AG04449 (cell line): ENCODE measurements around the gene DYNLT1.
"Not testable (repeated sequence)": the region's sequence is repeated elsewhere in the genome, so short reads cannot be mapped to it uniquely, and the experiment has no call there.

Experiments used
- CTCF ChIA-PET: fragments of 350-600 bp; formaldehyde crosslinking; extraction: SDS; loops from one replicate; lab custom pipeline; 2021; ENCODE audit warnings: antibody characterized with exemption; lab: Yijun Ruan, JAX
- POLR2A ChIA-PET: fragments of 400-600, 350-600 bp; formaldehyde crosslinking; extraction: SDS; loops from one replicate; lab custom pipeline; 2020; ENCODE audit warnings: antibody characterized with exemption, inconsistent platforms; lab: Yijun Ruan, JAX
- DNase-seq: peaks from one replicate; pipeline ENCODE4 v3.0.0-alpha.2; 2010; ENCODE audit warnings: low read depth, low spot score
- H3K4me3 ChIP-seq: 2 replicates; pipeline ENCODE4 v1.5.1; 2011; ENCODE audit warnings: low read depth, mild to moderate bottlenecking, control low read depth, low read length
- TF ChIP-seq, protein P1 (sequence below): IDR thresholded peaks from one replicate; pipeline ENCODE4 v1.5.1; 2011; ENCODE audit warnings: mild to moderate bottlenecking, moderate library complexity, low read length, control low read depth, inconsistent platforms; ENCODE audit not compliant: insufficient read depth; ENCODE audit errors: missing control alignments

The DYNLT1 gene

DNA sequence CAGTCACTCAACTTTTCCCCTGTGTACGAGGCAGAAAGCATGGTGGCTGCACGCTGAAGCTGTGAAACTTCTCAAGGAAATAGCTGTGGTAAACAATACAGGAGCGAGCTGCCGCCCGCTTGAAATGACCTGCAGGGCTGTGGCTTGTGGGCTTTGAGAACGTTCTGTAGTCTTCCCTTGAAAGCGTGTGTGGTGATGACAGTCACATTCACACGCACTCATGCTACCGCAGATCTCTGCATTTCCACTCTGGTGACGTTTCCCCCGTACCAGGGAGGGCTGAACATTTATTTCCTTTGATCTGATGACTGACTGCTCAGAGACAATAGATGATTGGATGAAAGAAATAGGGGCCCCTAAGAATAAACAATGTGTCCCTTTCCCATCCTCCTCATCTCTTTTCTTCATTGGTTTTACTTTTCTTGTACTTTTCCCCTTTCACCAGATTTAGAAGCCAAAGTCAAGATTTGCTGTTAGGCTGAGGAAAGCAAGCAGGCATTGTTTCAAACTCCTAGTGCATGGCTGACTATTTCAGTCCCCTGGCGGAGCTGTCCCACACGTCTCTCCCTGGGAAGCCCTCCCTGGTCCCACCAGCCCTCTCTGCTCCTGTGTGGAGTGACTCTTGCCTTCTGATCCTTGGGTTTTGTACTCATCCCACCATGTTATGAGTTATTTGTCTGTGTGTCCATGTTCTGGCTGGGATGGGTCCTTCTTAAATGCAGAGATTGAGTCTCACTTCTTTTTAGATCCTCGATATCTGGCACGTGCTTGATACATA is 9.2 kb upstream of the DYNLT1 start:
- TF ChIP-seq, protein P1, sequence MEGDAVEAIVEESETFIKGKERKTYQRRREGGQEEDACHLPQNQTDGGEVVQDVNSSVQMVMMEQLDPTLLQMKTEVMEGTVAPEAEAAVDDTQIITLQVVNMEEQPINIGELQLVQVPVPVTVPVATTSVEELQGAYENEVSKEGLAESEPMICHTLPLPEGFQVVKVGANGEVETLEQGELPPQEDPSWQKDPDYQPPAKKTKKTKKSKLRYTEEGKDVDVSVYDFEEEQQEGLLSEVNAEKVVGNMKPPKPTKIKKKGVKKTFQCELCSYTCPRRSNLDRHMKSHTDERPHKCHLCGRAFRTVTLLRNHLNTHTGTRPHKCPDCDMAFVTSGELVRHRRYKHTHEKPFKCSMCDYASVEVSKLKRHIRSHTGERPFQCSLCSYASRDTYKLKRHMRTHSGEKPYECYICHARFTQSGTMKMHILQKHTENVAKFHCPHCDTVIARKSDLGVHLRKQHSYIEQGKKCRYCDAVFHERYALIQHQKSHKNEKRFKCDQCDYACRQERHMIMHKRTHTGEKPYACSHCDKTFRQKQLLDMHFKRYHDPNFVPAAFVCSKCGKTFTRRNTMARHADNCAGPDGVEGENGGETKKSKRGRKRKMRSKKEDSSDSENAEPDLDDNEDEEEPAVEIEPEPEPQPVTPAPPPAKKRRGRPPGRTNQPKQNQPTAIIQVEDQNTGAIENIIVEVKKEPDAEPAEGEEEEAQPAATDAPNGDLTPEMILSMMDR = no peak
- no peak overlapping the region for H3K4me3 ChIP-seq
- no peak for DNase-seq
- CTCF ChIA-PET = interaction anchor here (2.5 kb wide), 1 partner anchor 37 kb away, joined by 20 read pairs; no protein-coding TSS in a partner anchor
- POLR2A ChIA-PET = no interaction called here

DNA sequence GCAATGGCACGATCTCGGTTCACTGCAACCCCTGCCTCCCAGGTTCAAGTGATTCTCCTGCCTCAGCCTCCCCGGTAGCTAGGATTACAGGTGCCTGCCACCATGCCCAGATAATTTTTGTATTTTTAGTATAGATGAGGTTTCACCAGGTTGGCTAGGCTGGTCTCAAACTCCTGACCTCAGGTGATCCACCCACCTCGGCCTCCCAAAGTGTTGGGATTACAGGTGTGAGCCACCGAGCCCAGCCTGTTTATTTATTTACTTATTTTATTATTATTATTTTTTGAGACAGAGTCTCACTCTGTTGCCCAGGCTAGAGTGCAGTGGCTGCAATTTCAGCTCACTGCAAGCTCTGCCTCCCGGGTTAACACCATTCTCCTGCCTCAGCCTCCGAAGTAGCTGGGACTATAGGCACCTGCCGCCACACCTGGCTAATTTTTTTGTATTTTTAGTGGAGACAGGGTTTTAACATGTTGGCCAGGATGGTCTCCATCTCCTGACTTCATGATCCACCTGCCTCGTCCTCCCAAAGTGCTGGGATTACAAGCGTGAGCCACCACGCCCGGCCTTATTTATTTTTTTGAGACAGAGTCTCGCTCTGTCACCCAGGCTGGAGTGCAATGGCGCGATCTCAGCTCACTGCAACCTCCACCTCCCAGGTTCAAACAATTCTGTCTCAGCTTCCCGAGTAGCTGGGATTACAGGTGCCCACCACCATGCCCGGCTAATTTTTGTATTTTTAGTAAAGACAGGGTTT is 7.6 kb upstream of the DYNLT1 start:
- H3K4me3 ChIP-seq, POLR2A ChIA-PET, DNase-seq: not testable (repeated sequence)
- CTCF ChIA-PET = interaction anchor here (2.5 to 4.5 kb wide), 2 partner anchors 7 to 39 kb away, joined by 20 to 27 read pairs; no protein-coding TSS in a partner anchor

DNA sequence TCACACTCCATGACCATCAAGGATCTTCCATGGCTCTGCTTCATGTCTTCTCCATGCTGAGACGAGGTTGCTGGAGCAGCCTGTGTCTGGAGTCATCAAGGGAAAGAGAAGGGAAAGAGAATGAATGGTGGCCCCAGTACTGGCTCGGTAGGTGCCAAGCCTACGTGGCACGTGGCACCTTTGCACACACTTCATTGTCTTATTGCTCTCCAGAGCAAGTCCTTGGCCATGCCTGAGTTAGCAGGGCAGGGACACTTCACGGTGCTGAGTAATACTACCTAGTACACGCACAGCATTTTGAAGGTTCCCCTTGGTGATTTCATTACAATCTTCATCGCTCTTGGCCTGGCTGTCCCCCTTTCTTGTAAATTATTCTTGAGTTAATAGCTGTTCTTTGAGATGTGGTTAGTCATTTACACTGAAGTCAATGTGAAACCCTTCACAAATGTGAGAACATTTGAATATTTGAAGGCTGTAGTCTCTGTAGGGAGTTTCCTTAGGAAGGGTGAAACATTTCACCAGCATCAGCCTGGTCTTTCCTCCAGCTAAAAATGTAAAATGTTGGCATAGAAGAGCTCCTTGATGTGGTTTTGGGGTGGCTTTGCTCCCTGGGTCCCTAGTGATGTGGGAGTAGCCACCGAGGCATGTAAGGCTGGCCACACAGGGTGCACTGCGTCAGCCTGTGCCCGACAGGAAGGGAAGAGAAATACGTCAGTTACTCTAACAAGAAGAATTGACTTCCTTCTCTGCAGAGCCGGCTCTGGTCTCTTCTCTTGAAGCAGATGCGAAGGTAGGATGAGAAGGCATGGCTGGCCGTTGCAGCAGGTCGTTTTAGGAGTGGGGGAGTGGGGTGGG is 5.0 kb upstream of the DYNLT1 start, which contains the start of gene SYTL3:
TSS of gene SYTL3 (plus strand) at position 766 of the 855 bp plus-strand sequence. CDS start 13,215 bp downstream, outside the sequence.
- ChIA-PET POLR2A (interaction anchor here (0.6 to 1.4 kb wide), 2 partner anchors 11 to 83 kb away, joined by 3 read pairs; no protein-coding TSS in a partner anchor), CTCF (interaction anchor here (0.6 to 4.5 kb wide), 9 partner anchors 10 to 435 kb away, joined by 3 to 27 read pairs (median 5); no protein-coding TSS in a partner anchor)
- TF ChIP-seq, protein P1 = no peak
- DNase-seq = peak; percentile 69
- no peak within 1 kb of the TSS for H3K4me3 ChIP-seq

DNA sequence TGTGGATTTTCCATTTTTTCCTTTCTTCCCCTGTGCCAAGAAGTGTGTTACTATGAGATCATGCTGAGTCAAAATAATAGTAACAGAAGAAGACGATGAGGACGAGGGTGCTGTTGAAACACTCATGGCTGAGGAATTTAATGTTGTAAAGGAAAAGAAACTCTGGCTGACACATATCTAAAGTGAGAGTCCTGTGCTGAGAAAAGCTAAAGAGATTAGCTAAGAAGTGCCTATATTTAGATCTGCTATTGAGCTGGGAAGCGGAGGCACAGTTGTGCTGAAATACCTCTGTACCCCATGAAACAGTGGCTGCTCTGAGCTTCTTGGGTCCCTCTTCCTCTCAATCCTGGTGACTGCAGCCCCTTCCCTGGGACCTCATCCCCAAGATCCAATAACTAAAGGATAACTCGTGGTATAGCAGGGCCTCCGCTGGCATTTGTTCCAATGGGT is 4.2 kb upstream of the DYNLT1 start:
- TF ChIP-seq, protein P1 = no peak
- ChIA-PET POLR2A (interaction anchor here (1.4 kb wide), 1 partner anchor 10 kb away, joined by 3 read pairs; no protein-coding TSS in a partner anchor), CTCF (interaction anchor here (0.8 to 4.5 kb wide), 8 partner anchors 11 to 435 kb away, joined by 3 to 27 read pairs (median 6); no protein-coding TSS in a partner anchor)
- peak; percentile 91 for DNase-seq
- no peak overlapping the region for H3K4me3 ChIP-seq

DNA sequence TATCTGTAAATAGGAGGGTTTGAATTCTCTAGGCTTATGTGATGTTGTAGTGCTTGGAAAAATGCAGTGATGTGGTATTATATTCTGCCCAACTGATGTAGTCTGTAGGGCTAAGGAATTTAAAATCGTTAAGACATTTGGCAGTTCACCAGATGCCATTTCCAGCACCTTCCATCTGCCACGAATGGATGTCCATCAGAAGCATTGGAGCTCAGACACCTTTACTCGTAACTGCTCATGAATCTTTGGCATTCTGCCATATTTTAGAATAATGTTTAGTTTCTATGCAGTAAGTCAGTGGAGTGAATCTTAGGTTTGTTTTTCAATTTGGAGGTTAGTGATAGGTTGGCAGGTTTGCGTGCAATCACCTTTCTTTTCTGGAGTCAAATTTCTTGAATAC is 3.0 kb upstream of the DYNLT1 start:
- no peak overlapping the region for H3K4me3 ChIP-seq
- no peak for DNase-seq
- TF ChIP-seq, protein P1 = no peak
- ChIA-PET CTCF (interaction anchor here (0.8 to 2.3 kb wide), 6 partner anchors 12 to 426 kb away, joined by 3 to 15 read pairs (median 6); no protein-coding TSS in a partner anchor), POLR2A (no interaction called here)
